DOHH2 (cell line): ENCODE measurements around the gene HOGA1.

Source experiments
- CTCF ChIP-seq: fragments of 200-600 bp; sonication (generic); IDR thresholded peaks from one replicate; pipeline ENCODE4 v1.5.1; 2014; ENCODE audit warnings: antibody characterized with exemption, mild to moderate bottlenecking, low read depth, low read length; ENCODE audit not compliant: poor library complexity, severe bottlenecking
- EZH2phosphoT487 ChIP-seq: fragments of 200-600 bp; sonication (generic); IDR thresholded peaks from 2 replicates; pipeline ENCODE4 v1.6.1; 2017; ENCODE audit warnings: borderline replicate concordance, mild to moderate bottlenecking, antibody characterized with exemption, low read length, moderate library complexity, mixed read lengths

DNA sequence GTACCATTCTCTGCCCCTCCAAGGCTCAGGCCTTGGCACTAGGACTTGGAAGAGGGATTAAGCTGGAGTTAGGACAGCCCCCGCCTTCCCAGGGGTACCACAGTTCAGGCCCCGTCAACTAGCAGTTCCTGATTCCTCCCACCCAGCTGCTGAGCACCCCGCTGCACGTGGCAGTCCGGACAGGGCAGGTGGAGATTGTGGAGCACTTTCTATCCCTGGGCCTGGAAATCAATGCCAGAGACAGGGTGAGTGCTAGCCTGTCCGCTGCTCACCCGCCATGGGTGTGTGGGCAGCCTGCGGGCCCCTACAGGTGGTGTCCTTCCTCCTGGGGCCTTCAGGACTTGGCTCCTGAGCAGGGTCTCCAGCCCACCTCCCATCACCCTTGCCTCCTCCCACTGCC, 2.0 kb upstream of the HOGA1 start:
- TF ChIP-seq CTCF: no peak
- no peak for TF ChIP-seq EZH2phosphoT487
